Peyer's patch (tissue), 4 donors: ENCODE data around the gene ZFP62. TPM values are rescaled to one million over a fixed set of nuclear protein-coding genes. Genes with fewer than 3 reads are reported as not detected.

ENCODE experiments used
- DNase-seq, 3 donors: peaks; one replicate each; pipeline ENCODE4 v3.0.0-alpha.2; 2017 to 2019
- H3K27ac ChIP-seq, 4 donors: fragments of 200-600 bp; sonication (generic); one replicate each; pipeline ENCODE4 v1.5.1; 2016 to 2019
- H3K27me3 ChIP-seq, 2 donors: fragments of 200-600 bp; sonication (generic); one replicate each; pipeline ENCODE4 v1.5.1; 2019
- H3K36me3 ChIP-seq, 3 donors: fragments of 200-600 bp; sonication (generic); one replicate each; pipeline ENCODE4 v1.5.1; 2016 to 2019
- H3K4me1 ChIP-seq, 4 donors: fragments of 200-600 bp; sonication (generic); one replicate each; pipeline ENCODE4 v1.5.1; 2016 to 2019
- H3K4me3 ChIP-seq, 4 donors: fragments of 200-600 bp; sonication (generic); 1 replicate in 3 of 4; 2 replicates in 1 of 4; pipeline ENCODE4 v1.5.1; 2016 to 2019; ENCODE audit warnings: mild to moderate bottlenecking in 1 of 4
- H3K9me3 ChIP-seq, 4 donors: fragments of 200-600 bp; sonication (generic); one replicate each; pipeline ENCODE4 v1.5.1; 2016 to 2019; ENCODE audit warnings: mild to moderate bottlenecking in 1 of 4
- POLR2A ChIP-seq, 2 donors: fragments of 450-650 bp; IDR thresholded peaks; one replicate each; pipeline ENCODE4 v1.5.1; 2017; ENCODE audit warnings: antibody characterized with exemption in 2 of 2, mild to moderate bottlenecking in 2 of 2, moderate library complexity in 2 of 2
- total RNA-seq, 4 donors: library from RNA; depleted of rRNA; stranded (reverse); fragments of >200 nt; gene quantifications; one replicate each; pipeline ENCODE4 v1.1.0, GENCODE V29; 2016
- TF ChIP-seq, protein P1 (sequence below), 6 experiments: fragments of 450-650 bp in 4 of 6; fragments of 200-600 bp in 2 of 6; sonication (generic) in 1 of 6; IDR thresholded peaks; one replicate each; pipeline ENCODE4 v1.5.1; 2017 to 2019; ENCODE audit warnings: antibody characterized with exemption in 6 of 6, mild to moderate bottlenecking in 3 of 6, moderate library complexity in 1 of 6

ZFP62 gene
- total RNA-seq, 4 donors from 2014 or later: 22.4 to 45.8 (median 36.4) TPM

DNA sequence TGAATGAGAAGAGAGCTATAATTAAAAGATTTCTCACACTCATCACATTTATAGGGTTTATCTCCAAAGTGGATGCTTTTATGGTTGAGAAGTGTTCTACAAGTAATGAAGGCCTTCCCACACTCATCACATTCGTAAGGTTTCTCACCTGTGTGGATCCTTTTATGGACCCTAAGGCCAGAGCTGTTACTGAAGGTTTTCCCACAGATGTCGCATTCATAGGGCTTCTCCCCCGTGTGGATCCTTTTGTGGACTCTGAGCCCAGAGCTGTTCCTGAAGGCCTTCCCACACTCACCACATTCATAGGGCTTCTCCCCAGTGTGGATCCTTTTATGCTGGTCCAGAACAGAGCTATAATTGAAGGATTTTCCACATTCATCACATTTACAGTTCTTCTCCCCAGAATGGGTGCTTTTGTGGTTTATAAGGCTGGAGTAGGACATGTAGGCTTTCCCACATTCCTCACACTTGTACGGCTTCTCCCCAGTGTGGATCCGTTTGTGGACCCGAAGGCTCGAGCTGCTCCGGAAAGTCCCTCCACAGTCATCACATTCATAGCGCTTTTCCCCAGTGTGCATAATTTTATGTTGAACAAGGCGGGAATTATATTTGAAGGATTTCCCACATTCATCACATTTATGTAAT, 10.5 kb downstream of the ZFP62 start:
- Histone ChIP-seq H3K36me3 (peaks cover 0 to 39% (median 9%) of the 10 kb centered on the region in 3 donors), H3K27me3 (no peaks in the 10 kb centered on the region), H3K4me3 (no peak overlapping the region), H3K4me1 (no peaks in the 10 kb centered on the region), H3K27ac (no peak overlapping the region), H3K9me3 (peaks cover 0 to 23% (median 6%) of the 10 kb centered on the region in 4 donors)
- DNase-seq: no peak
- TF ChIP-seq, protein P1, sequence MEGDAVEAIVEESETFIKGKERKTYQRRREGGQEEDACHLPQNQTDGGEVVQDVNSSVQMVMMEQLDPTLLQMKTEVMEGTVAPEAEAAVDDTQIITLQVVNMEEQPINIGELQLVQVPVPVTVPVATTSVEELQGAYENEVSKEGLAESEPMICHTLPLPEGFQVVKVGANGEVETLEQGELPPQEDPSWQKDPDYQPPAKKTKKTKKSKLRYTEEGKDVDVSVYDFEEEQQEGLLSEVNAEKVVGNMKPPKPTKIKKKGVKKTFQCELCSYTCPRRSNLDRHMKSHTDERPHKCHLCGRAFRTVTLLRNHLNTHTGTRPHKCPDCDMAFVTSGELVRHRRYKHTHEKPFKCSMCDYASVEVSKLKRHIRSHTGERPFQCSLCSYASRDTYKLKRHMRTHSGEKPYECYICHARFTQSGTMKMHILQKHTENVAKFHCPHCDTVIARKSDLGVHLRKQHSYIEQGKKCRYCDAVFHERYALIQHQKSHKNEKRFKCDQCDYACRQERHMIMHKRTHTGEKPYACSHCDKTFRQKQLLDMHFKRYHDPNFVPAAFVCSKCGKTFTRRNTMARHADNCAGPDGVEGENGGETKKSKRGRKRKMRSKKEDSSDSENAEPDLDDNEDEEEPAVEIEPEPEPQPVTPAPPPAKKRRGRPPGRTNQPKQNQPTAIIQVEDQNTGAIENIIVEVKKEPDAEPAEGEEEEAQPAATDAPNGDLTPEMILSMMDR (IDR thresholded peaks at IDR 0.05): no peak
- no peak for TF ChIP-seq POLR2A (IDR thresholded peaks at IDR 0.05)

DNA sequence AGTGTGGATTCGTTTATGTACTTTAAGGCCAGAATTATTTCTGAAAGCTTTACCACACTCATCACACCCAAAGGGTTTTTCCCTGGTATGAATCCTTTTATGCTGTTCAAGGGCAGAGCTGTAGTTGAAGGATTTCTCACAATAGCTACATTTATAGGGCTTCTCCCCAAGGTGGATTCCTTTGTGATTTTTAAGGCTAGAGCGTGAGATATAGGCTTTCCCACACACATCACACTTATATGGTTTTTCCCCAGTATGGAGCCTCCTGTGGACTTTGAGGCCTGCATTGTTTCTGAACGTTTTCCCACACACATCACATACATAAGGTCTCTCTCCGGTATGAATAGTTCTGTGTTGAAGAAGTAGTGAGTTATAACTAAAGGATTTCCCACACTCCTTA, 11.2 kb downstream of the ZFP62 start:
- Histone ChIP-seq H3K27me3 (no peaks in the 10 kb centered on the region), H3K4me1 (no peaks in the 10 kb centered on the region), H3K27ac (no peak overlapping the region), H3K4me3 (no peak overlapping the region), H3K9me3 (peaks cover 0 to 23% (median 6%) of the 10 kb centered on the region in 4 donors), H3K36me3 (peaks cover 0 to 35% (median 9%) of the 10 kb centered on the region in 3 donors)
- no peak for DNase-seq
- TF ChIP-seq POLR2A (IDR thresholded peaks at IDR 0.05): no peak
- TF ChIP-seq, protein P1 (IDR thresholded peaks at IDR 0.05): no peak

DNA sequence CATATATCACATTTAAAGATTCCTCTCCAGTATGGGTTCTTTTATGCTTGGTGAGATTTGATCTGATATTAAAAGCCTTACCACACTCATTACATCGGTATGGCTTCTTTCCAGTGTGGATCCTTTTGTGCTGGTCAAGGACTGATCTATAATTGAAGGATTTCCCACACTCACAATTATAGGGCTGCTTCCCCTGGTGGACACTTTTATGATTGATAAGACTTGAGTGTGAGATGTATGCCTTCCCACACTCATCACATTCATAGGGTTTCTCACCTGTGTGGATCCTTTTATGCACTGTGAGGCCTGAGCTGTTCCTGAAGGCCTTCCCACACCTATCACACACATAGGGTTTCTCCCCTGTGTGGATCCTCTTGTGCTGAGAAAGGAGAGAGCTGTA, 12.2 kb downstream of the ZFP62 start:
- Histone ChIP-seq H3K36me3 (peaks cover 0 to 35% (median 9%) of the 10 kb centered on the region in 3 donors), H3K27ac (no peak overlapping the region), H3K4me1 (no peaks in the 10 kb centered on the region), H3K9me3 (peaks cover 0 to 23% (median 6%) of the 10 kb centered on the region in 4 donors), H3K27me3 (no peaks in the 10 kb centered on the region), H3K4me3 (no peak overlapping the region)
- no peak for DNase-seq
- no peak for TF ChIP-seq POLR2A (IDR thresholded peaks at IDR 0.05)
- TF ChIP-seq, protein P1 (IDR thresholded peaks at IDR 0.05): no peak

DNA sequence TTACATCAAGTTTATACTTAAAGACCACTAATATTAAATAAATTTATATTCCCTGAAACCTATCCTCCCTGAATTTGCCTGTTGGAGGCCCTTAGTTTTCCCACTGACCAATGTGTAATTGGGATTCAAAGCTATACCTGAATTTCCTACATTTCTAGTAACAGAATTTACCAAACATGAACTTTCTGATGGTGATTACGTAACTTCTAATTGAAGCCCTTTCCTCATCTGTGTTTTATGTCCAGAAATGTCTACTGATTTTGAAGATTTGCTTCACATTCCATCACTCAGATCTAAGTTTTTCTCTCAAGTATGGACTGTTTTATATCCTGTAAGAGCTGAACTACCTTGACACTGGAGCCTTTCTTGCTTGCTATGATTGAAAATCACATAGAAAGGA, 12.8 kb downstream of the ZFP62 start:
- H3K36me3 ChIP-seq: peaks cover 0 to 35% (median 9%) of the 10 kb centered on the region in 3 donors
- H3K27ac ChIP-seq: no peak overlapping the region
- DNase-seq: no peak
- no peaks in the 10 kb centered on the region for H3K4me1 ChIP-seq
- H3K4me3 ChIP-seq: no peak overlapping the region
- TF ChIP-seq POLR2A (IDR thresholded peaks at IDR 0.05): no peak
- TF ChIP-seq, protein P1 (IDR thresholded peaks at IDR 0.05): no peak
- no peaks in the 10 kb centered on the region for H3K27me3 ChIP-seq
- H3K9me3 ChIP-seq: peaks cover 0 to 23% (median 6%) of the 10 kb centered on the region in 4 donors

DNA sequence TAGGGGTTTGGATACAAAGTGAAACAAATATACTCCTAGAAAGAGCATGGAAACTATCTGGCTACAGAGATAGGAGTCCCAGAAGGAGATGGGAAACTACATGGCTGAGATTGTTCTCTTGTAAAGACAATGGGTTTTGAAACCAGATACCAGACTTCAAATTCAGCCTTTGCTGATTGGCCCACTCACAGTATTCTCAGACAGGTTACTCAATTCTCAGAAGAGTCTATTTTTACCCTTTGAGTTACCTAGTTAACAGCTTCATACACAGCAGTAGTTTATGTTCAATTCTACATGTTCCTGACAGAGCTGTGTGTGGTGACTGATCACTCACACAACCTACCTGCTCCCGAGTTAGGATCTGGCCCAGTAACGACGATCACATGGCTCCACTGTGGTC, 14.1 kb downstream of the ZFP62 start:
- no peak for TF ChIP-seq POLR2A (IDR thresholded peaks at IDR 0.05)
- TF ChIP-seq, protein P1 (IDR thresholded peaks at IDR 0.05): no peak
- no peak for DNase-seq
- H3K27ac ChIP-seq: no peak overlapping the region
- peaks cover 0 to 35% (median 9%) of the 10 kb centered on the region in 3 donors for H3K36me3 ChIP-seq
- H3K27me3 ChIP-seq: no peaks in the 10 kb centered on the region
- no peak overlapping the region for H3K4me3 ChIP-seq
- no peaks in the 10 kb centered on the region for H3K4me1 ChIP-seq
- peaks cover 0 to 23% (median 6%) of the 10 kb centered on the region in 4 donors for H3K9me3 ChIP-seq
